H1 (cell line): ENCODE measurements around the gene DPYD. TPM values are rescaled to one million over a fixed set of nuclear protein-coding genes. Genes with fewer than 3 reads are reported as not detected.

Experiments
- CHD7 ChIP-seq: fragments of 300-600 bp; sonication (generic); IDR thresholded peaks from 2 replicates; pipeline ENCODE4 v1.7.1; 2012; ENCODE audit warnings: low read length, moderate library complexity, mild to moderate bottlenecking, inconsistent platforms; ENCODE audit not compliant: insufficient replicate concordance
- GABPA ChIP-seq: IDR thresholded peaks from 2 replicates; pipeline ENCODE4 v1.6.1; 2011; ENCODE audit warnings: mild to moderate bottlenecking, low read length, moderate library complexity, borderline replicate concordance; ENCODE audit not compliant: insufficient read depth
- HDAC2 ChIP-seq, 2 experiments: fragments of 300-600 bp in 1 of 2; sonication (generic) in 1 of 2; IDR thresholded peaks; 2 replicates each; pipeline ENCODE4 v1.6.1; 2011 to 2012; ENCODE audit warnings: low read depth in 2 of 2, low read length in 2 of 2, mild to moderate bottlenecking in 2 of 2, moderate library complexity in 2 of 2, borderline replicate concordance in 1 of 2, inconsistent platforms in 1 of 2
- JUN ChIP-seq: IDR thresholded peaks from 2 replicates; pipeline ENCODE4 v1.6.1; 2011; ENCODE audit warnings: low read depth, mild to moderate bottlenecking, improper control_type of control experiment, low read length
- MAFK ChIP-seq: IDR thresholded peaks from 2 replicates; pipeline ENCODE4 v1.6.1; 2012; ENCODE audit warnings: low read depth, mild to moderate bottlenecking, improper control_type of control experiment, low read length
- NRF1 ChIP-seq: IDR thresholded peaks from 2 replicates; pipeline ENCODE4 v1.6.1; 2011; ENCODE audit warnings: mild to moderate bottlenecking, low read depth, low read length, improper control_type of control experiment
- SP1 ChIP-seq: IDR thresholded peaks from 2 replicates; pipeline ENCODE4 v1.6.1; 2011; ENCODE audit warnings: low read depth, low read length
- TAF1 ChIP-seq: IDR thresholded peaks from 2 replicates; pipeline ENCODE4 v1.6.1; 2011; ENCODE audit warnings: mild to moderate bottlenecking, low read depth, low read length
- USF2 ChIP-seq: IDR thresholded peaks from 2 replicates; pipeline ENCODE4 v1.6.1; 2011; ENCODE audit warnings: low read length, improper control_type of control experiment
- polyA plus RNA-seq, 7 experiments: library from polyadenylated mRNA; depleted of rRNA in 3 of 7; stranded (reverse) in 5 of 7; unstranded in 2 of 7; fragments of >200 nt in 5 of 7; fragments of 200-250 nt in 2 of 7; gene quantifications; 1 replicate in 5 of 7; 2 replicates in 1 of 7; 4 replicates in 1 of 7; pipeline versions ENCODE4 v1.2.1 to v1.2.3, GENCODE V29; 2011 to 2013; ENCODE audit warnings: missing spikeins in 2 of 7, mixed read lengths in 2 of 7
- total RNA-seq: library from RNA; stranded (reverse); fragmentation: NEBNext Ultra II Directional; extraction: Animal tissue kit (Norgen Biotek cat#: 25700); gene quantifications from 2 replicates; pipeline ENCODE4 v1.2.1, GENCODE V29; 2021

DPYD gene
- total and polyA plus RNA-seq, 2 of the 8 experiments (the other 6 are each of a cell fraction or from before 2014, with no cell fraction given) = 0.29 to 0.73 TPM

GRCh38 chr1:97082160-97082848 is 838.5 kb downstream of the DPYD start (continued):
- TF ChIP-seq CHD7 (no peak), TAF1 (no peak), SP1 (no peak), NRF1 (no peak), MAFK (no peak), GABPA (no peak), HDAC2 (IDR thresholded peaks at IDR 0.05; ENCODE audit: borderline replicate concordance in 1 of 2, low read depth in 2 of 2, low read length in 2 of 2) (no peak), JUN (no peak), USF2 (no peak)
